Liver (tissue), 9 donors: Measurements from ENCODE around the gene APOL2. TPM values are rescaled to one million over a fixed set of nuclear protein-coding genes. Genes with fewer than 3 reads are reported as not detected.

Experiments used
- DNase-seq: peaks from one replicate; pipeline ENCODE4 v3.0.0-alpha.2; 2017; ENCODE audit warnings: low spot score
- H3K27ac ChIP-seq, 2 donors: one replicate each; pipeline ENCODE4 v1.7.0; 2013; ENCODE audit warnings: inconsistent platforms in 2 of 2, low read length in 2 of 2, control low read depth in 1 of 2, low read depth in 1 of 2, mild to moderate bottlenecking in 1 of 2
- H3K27me3 ChIP-seq, 4 donors: one replicate each; pipeline versions ENCODE4 v1.6.1 to v1.7.0; 2013; ENCODE audit warnings: low read length in 3 of 4, inconsistent platforms in 1 of 4, mild to moderate bottlenecking in 1 of 4, moderate library complexity in 1 of 4; ENCODE audit not compliant: control insufficient read depth in 4 of 4, insufficient read depth in 4 of 4
- H3K36me3 ChIP-seq, 4 donors: one replicate each; pipeline versions ENCODE4 v1.6.1 to v1.7.0; 2013; ENCODE audit warnings: low read length in 3 of 4, mild to moderate bottlenecking in 3 of 4, low read depth in 1 of 4, moderate library complexity in 1 of 4; ENCODE audit not compliant: control insufficient read depth in 4 of 4, insufficient read depth in 3 of 4
- H3K4me1 ChIP-seq, 4 donors: one replicate each; pipeline versions ENCODE4 v1.6.1 to v1.7.0; 2013; ENCODE audit warnings: low read length in 3 of 4, mild to moderate bottlenecking in 3 of 4, moderate library complexity in 1 of 4; ENCODE audit not compliant: control insufficient read depth in 4 of 4, insufficient read depth in 4 of 4
- H3K4me3 ChIP-seq, 3 donors: one replicate each; pipeline versions ENCODE4 v1.6.1 to v1.7.0; 2013; ENCODE audit warnings: low read length in 3 of 3, control low read depth in 1 of 3, low read depth in 1 of 3, mild to moderate bottlenecking in 1 of 3
- H3K9ac ChIP-seq, 2 donors: one replicate each; pipeline ENCODE4 v1.7.0; 2013; ENCODE audit warnings: low read length in 2 of 2, mild to moderate bottlenecking in 2 of 2, moderate library complexity in 2 of 2, control low read depth in 1 of 2, low read depth in 1 of 2
- H3K9me3 ChIP-seq, 4 donors: one replicate each; pipeline versions ENCODE4 v1.6.1 to v1.7.0; 2013; ENCODE audit warnings: low read length in 3 of 4; ENCODE audit not compliant: control insufficient read depth in 4 of 4
- EGR1 ChIP-seq, 2 donors: IDR thresholded peaks; 2 replicates each; pipeline ENCODE4 v1.6.1; 2016 to 2018; ENCODE audit warnings: antibody characterized with exemption in 2 of 2, low read depth in 2 of 2
- FOXA1 ChIP-seq: IDR thresholded peaks from 2 replicates; pipeline ENCODE4 v1.6.1; 2016; ENCODE audit warnings: antibody characterized with exemption
- FOXA2 ChIP-seq: IDR thresholded peaks from 2 replicates; pipeline ENCODE4 v1.6.1; 2016; ENCODE audit warnings: antibody characterized with exemption
- GABPA ChIP-seq, 2 donors: IDR thresholded peaks in 1 of 2; conservative IDR thresholded peaks in 1 of 2; 2 replicates each; pipeline ENCODE4 v1.6.1; 2016; ENCODE audit warnings: antibody characterized with exemption in 2 of 2, mild to moderate bottlenecking in 1 of 2, moderate library complexity in 1 of 2
- HNF4A ChIP-seq, 2 donors: conservative IDR thresholded peaks; 2 replicates each; pipeline ENCODE4 v1.6.1; 2016; ENCODE audit warnings: antibody characterized with exemption in 2 of 2, mild to moderate bottlenecking in 2 of 2
- HNF4G ChIP-seq: IDR thresholded peaks from 2 replicates; pipeline ENCODE4 v1.6.1; 2016; ENCODE audit warnings: antibody characterized with exemption
- JUND ChIP-seq, 2 donors: IDR thresholded peaks; 2 replicates each; pipeline ENCODE4 v1.6.1; 2016; ENCODE audit warnings: antibody characterized with exemption in 2 of 2
- NR2F2 ChIP-seq: IDR thresholded peaks from 2 replicates; pipeline ENCODE4 v1.6.1; 2016; ENCODE audit warnings: antibody characterized with exemption
- RAD21 ChIP-seq, 2 donors: IDR thresholded peaks; 2 replicates each; pipeline ENCODE4 v1.6.1; 2016; ENCODE audit warnings: antibody characterized with exemption in 2 of 2, mild to moderate bottlenecking in 2 of 2
- RXRA ChIP-seq, 2 donors: IDR thresholded peaks; 2 replicates each; pipeline ENCODE4 v1.6.1; 2017 to 2018; ENCODE audit warnings: antibody characterized with exemption in 2 of 2, mild to moderate bottlenecking in 1 of 2
- SP1 ChIP-seq: IDR thresholded peaks from 2 replicates; pipeline ENCODE4 v1.6.1; 2018; ENCODE audit warnings: antibody characterized with exemption, mild to moderate bottlenecking
- TAF1 ChIP-seq: conservative IDR thresholded peaks from 2 replicates; pipeline ENCODE4 v1.6.1; 2016; ENCODE audit warnings: antibody characterized with exemption, mild to moderate bottlenecking
- YY1 ChIP-seq: IDR thresholded peaks from 2 replicates; pipeline ENCODE4 v1.6.1; 2016; ENCODE audit warnings: antibody characterized with exemption, mild to moderate bottlenecking
- WGBS: extraction: QIAGEN DNeasy Blood & Tissue Kit; methylation state at CpG from one replicate; pipeline ENCODE4 v1.1.7; 2013; 5-methylcytosine and 5-hydroxymethylcytosine counted together
- polyA plus RNA-seq, 2 donors: library from polyadenylated mRNA; stranded (reverse) in 1 of 2; unstranded in 1 of 2; fragments of 200-250 nt in 1 of 2; fragments of >200 nt in 1 of 2; fragmentation: Nextera tagmentation in 1 of 2; extraction: Ambion mirVana in 1 of 2; gene quantifications; one replicate each; pipeline versions ENCODE4 v1.2.1 to v1.2.3, GENCODE V29; 2013 to 2015
- total RNA-seq, 2 donors: library from RNA; depleted of rRNA; stranded (reverse); fragments of >200 nt; gene quantifications; one replicate each; pipeline ENCODE4 v1.2.3, GENCODE V29; 2014
- TF ChIP-seq, protein P1 (sequence below): IDR thresholded peaks from 2 replicates; pipeline ENCODE4 v1.6.1; 2016; ENCODE audit warnings: antibody characterized with exemption
- TF ChIP-seq, protein P2 (sequence below): IDR thresholded peaks from 2 replicates; pipeline ENCODE4 v1.6.1; 2016; ENCODE audit warnings: antibody characterized with exemption, mild to moderate bottlenecking
- TF ChIP-seq, protein P3 (sequence below): fragments of 150-350 bp; IDR thresholded peaks from 2 replicates; pipeline ENCODE4 v1.5.1; 2017; ENCODE audit warnings: improper control_type of control experiment, low read depth, low read length; ENCODE audit not compliant: missing input control
- TF ChIP-seq, protein P4 (sequence below): IDR thresholded peaks from 2 replicates; pipeline ENCODE4 v1.6.1; 2016; ENCODE audit warnings: antibody characterized with exemption
- TF ChIP-seq, protein P5 (sequence below): IDR thresholded peaks from 2 replicates; pipeline ENCODE4 v1.6.1; 2016; ENCODE audit warnings: antibody characterized with exemption
- donor health status: healthy.
- donor health status: healthy.
- donor health status: healthy.
- donor health status: healthy.
- donor health status: healthy.

The APOL2 gene
- total and polyA plus RNA-seq, 4 donors = 14.3 to 77.2 (median 21.7) TPM

DNA sequence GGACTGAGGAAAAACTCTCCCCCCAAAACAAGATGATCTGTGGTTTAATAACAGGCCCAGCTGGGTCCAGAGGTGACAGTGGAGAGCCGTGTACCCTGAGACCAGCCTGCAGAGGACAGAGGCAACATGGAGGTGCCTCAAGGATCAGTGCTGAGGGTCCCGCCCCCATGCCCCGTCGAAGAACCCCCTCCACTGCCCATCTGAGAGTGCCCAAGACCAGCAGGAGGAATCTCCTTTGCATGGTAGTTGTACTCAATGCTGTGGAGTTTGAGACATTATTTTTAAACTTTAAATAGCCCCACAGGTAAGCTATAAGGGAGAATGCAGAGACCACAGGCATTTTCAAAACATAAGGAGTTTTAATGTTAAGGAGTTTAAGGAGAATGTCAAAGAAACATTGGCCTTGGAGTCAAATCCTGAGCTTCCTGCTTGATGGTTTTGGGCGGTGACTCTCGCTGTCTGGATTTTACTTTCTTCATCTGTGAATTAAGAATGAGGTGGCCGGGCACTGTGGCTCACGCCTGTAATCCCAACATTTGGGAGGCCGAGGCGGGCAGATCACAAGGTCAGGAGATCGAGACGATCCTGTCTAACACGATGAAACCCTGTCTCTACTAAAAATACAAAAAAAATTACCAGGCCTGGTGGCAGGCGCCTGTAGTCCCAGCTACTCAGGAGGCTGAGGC is 20.4 kb upstream of the APOL2 start:
- DNase-seq = no peak
- Histone ChIP-seq H3K27ac (peak overlapping the region; percentile 59 to 67), H3K27me3 (no peaks in the 10 kb centered on the region), H3K4me3 (no peak overlapping the region), H3K9me3 (no peaks in the 10 kb centered on the region), H3K4me1 (peaks cover 17 to 73% (median 66%) of the 10 kb centered on the region in 4 donors), H3K9ac (no peak overlapping the region), H3K36me3 (peaks cover 4 to 42% (median 23%) of the 10 kb centered on the region in 4 donors)
- 80% methylated on average over 14 of the region's 14 CpGs for WGBS
- TF ChIP-seq HNF4G (no peak), EGR1 (IDR thresholded peaks at IDR 0.05; ENCODE audit: low read depth in 2 of 2) (no peak), JUND (IDR thresholded peaks at IDR 0.05) (no peak), GABPA (IDR thresholded peaks at IDR 0.05 in 1 of 2, conservative IDR thresholded peaks at IDR 0.05 in 1 of 2) (no peak), NR2F2 (no peak), YY1 (no peak), TAF1 (no peak), RAD21 (IDR thresholded peaks at IDR 0.05) (no peak), RXRA (IDR thresholded peaks at IDR 0.05) (no peak)
- TF ChIP-seq, protein P1, sequence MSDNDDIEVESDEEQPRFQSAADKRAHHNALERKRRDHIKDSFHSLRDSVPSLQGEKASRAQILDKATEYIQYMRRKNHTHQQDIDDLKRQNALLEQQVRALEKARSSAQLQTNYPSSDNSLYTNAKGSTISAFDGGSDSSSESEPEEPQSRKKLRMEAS = no peak

DNA sequence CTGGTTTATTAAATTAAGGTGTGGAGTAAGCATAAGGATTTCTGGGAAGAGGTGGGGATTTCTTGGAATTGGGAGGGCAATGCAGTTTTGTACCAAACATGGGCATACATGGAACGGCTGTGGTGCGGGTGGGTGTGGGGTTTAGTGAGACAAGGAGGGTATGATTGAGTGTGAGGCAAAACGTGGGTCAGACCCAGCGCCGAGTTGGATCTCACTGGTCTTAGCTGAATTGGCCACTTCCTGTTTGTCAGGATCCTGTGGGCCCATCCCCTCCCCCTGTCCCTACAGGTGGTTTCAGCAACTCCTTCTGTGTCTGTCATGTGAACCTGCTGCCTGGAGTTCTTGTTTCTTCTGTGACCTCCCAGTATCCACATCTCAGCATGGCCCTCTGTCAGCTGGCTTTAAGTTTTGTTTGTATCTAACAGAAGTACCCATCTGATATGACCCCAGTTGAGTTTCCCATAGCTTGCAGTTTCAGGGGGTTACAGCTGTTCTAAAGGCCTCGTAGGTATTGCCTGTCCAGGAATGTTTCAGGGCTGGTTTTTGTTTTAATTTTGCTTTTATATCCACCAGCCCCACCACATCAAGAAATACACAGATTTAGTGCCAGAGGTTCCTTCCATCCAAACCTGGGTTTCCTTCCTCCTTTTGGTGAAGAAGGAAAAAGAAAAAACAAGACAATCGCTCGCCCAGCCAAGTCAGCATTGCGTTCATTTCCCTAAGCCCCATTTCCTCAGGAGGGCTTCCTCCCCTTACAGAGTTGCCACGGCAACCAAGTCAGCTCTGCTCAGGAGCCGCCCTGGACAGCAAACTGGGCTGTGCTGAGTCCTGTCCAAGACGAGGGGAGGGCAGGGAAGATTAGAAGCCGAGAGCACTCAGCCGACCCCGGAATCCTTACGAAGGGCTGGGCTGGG is 19.6 kb upstream of the APOL2 start:
- 69% methylated on average over 16 of the region's 16 CpGs for WGBS
- TF ChIP-seq RXRA (IDR thresholded peaks at IDR 0.05) = no peak
- TF ChIP-seq, protein P2, sequence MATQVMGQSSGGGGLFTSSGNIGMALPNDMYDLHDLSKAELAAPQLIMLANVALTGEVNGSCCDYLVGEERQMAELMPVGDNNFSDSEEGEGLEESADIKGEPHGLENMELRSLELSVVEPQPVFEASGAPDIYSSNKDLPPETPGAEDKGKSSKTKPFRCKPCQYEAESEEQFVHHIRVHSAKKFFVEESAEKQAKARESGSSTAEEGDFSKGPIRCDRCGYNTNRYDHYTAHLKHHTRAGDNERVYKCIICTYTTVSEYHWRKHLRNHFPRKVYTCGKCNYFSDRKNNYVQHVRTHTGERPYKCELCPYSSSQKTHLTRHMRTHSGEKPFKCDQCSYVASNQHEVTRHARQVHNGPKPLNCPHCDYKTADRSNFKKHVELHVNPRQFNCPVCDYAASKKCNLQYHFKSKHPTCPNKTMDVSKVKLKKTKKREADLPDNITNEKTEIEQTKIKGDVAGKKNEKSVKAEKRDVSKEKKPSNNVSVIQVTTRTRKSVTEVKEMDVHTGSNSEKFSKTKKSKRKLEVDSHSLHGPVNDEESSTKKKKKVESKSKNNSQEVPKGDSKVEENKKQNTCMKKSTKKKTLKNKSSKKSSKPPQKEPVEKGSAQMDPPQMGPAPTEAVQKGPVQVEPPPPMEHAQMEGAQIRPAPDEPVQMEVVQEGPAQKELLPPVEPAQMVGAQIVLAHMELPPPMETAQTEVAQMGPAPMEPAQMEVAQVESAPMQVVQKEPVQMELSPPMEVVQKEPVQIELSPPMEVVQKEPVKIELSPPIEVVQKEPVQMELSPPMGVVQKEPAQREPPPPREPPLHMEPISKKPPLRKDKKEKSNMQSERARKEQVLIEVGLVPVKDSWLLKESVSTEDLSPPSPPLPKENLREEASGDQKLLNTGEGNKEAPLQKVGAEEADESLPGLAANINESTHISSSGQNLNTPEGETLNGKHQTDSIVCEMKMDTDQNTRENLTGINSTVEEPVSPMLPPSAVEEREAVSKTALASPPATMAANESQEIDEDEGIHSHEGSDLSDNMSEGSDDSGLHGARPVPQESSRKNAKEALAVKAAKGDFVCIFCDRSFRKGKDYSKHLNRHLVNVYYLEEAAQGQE = no peak
- no peak for TF ChIP-seq JUND (IDR thresholded peaks at IDR 0.05)
- TF ChIP-seq SP1 = no peak
- no peak for TF ChIP-seq EGR1 (IDR thresholded peaks at IDR 0.05; ENCODE audit: low read depth in 2 of 2)
- TF ChIP-seq HNF4G = no peak
- no peak for TF ChIP-seq TAF1
- TF ChIP-seq, protein P3, sequence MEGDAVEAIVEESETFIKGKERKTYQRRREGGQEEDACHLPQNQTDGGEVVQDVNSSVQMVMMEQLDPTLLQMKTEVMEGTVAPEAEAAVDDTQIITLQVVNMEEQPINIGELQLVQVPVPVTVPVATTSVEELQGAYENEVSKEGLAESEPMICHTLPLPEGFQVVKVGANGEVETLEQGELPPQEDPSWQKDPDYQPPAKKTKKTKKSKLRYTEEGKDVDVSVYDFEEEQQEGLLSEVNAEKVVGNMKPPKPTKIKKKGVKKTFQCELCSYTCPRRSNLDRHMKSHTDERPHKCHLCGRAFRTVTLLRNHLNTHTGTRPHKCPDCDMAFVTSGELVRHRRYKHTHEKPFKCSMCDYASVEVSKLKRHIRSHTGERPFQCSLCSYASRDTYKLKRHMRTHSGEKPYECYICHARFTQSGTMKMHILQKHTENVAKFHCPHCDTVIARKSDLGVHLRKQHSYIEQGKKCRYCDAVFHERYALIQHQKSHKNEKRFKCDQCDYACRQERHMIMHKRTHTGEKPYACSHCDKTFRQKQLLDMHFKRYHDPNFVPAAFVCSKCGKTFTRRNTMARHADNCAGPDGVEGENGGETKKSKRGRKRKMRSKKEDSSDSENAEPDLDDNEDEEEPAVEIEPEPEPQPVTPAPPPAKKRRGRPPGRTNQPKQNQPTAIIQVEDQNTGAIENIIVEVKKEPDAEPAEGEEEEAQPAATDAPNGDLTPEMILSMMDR = no peak
- no peak for TF ChIP-seq NR2F2
- TF ChIP-seq, protein P4, sequence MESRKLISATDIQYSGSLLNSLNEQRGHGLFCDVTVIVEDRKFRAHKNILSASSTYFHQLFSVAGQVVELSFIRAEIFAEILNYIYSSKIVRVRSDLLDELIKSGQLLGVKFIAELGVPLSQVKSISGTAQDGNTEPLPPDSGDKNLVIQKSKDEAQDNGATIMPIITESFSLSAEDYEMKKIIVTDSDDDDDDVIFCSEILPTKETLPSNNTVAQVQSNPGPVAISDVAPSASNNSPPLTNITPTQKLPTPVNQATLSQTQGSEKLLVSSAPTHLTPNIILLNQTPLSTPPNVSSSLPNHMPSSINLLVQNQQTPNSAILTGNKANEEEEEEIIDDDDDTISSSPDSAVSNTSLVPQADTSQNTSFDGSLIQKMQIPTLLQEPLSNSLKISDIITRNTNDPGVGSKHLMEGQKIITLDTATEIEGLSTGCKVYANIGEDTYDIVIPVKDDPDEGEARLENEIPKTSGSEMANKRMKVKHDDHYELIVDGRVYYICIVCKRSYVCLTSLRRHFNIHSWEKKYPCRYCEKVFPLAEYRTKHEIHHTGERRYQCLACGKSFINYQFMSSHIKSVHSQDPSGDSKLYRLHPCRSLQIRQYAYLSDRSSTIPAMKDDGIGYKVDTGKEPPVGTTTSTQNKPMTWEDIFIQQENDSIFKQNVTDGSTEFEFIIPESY = no peak
- no peak for TF ChIP-seq FOXA1
- no peak for TF ChIP-seq HNF4A (conservative IDR thresholded peaks at IDR 0.05)
- no peak for TF ChIP-seq FOXA2
- TF ChIP-seq RAD21 (IDR thresholded peaks at IDR 0.05) = no peak
- TF ChIP-seq, protein P5, sequence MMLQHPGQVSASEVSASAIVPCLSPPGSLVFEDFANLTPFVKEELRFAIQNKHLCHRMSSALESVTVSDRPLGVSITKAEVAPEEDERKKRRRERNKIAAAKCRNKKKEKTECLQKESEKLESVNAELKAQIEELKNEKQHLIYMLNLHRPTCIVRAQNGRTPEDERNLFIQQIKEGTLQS = no peak
- no peak for TF ChIP-seq YY1
- TF ChIP-seq, protein P1 = no peak
- peaks cover 17 to 75% (median 69%) of the 10 kb centered on the region in 4 donors for H3K4me1 ChIP-seq
- H3K36me3 ChIP-seq = peaks cover 4 to 42% (median 23%) of the 10 kb centered on the region in 4 donors
- H3K4me3 ChIP-seq = no peak overlapping the region
- DNase-seq = no peak
- H3K9ac ChIP-seq = no peak overlapping the region
- no peaks in the 10 kb centered on the region for H3K27me3 ChIP-seq
- peak overlapping the region; percentile 59 to 67 for H3K27ac ChIP-seq
- no peaks in the 10 kb centered on the region for H3K9me3 ChIP-seq
